ENCODE measurements around the gene ZNF207.

DNA sequence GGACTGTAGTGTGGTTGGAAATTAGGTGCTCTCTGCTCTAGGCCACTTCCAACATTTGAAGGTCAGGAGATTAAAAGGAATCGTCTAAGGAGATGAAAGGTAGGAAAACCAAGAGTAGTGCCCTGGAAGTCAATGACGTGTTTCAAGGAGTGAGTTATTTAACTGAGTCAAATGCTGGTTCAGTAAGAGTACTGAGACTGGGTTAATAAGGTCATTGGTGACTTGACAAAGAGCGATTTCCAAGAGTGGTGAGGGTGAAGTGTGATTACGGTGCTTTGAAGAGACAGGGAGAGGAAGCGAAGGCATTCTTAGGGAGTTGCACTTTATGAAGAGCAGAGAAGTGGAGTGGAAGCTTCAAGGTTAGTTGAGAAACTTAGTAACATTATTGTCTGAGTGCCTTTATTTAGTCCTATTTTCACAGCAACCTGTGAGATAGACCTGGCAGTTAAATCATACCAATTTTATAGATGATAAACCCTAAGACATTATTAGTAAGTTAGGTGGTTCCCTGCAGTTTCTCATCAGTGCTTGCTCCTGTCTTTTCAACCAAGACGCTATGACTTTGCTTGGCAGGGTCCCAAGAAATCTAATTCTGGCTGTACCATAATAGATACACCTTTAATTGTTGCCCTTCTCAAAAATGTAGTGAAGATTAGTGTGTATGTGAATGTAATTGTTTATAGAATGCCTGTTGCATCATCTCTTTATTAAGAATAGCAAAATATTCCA, 5.9 kb downstream of the ZNF207 start:
- TF ChIP-seq, protein P1, sequence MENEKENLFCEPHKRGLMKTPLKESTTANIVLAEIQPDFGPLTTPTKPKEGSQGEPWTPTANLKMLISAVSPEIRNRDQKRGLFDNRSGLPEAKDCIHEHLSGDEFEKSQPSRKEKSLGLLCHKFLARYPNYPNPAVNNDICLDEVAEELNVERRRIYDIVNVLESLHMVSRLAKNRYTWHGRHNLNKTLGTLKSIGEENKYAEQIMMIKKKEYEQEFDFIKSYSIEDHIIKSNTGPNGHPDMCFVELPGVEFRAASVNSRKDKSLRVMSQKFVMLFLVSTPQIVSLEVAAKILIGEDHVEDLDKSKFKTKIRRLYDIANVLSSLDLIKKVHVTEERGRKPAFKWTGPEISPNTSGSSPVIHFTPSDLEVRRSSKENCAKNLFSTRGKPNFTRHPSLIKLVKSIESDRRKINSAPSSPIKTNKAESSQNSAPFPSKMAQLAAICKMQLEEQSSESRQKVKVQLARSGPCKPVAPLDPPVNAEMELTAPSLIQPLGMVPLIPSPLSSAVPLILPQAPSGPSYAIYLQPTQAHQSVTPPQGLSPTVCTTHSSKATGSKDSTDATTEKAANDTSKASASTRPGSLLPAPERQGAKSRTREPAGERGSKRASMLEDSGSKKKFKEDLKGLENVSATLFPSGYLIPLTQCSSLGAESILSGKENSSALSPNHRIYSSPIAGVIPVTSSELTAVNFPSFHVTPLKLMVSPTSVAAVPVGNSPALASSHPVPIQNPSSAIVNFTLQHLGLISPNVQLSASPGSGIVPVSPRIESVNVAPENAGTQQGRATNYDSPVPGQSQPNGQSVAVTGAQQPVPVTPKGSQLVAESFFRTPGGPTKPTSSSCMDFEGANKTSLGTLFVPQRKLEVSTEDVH (IDR thresholded peaks at IDR 0.05; ENCODE audit: low read depth, partially characterized antibody): no peak
- no peak for TF ChIP-seq YBX1 (IDR thresholded peaks at IDR 0.05)
- TF ChIP-seq, protein P2, sequence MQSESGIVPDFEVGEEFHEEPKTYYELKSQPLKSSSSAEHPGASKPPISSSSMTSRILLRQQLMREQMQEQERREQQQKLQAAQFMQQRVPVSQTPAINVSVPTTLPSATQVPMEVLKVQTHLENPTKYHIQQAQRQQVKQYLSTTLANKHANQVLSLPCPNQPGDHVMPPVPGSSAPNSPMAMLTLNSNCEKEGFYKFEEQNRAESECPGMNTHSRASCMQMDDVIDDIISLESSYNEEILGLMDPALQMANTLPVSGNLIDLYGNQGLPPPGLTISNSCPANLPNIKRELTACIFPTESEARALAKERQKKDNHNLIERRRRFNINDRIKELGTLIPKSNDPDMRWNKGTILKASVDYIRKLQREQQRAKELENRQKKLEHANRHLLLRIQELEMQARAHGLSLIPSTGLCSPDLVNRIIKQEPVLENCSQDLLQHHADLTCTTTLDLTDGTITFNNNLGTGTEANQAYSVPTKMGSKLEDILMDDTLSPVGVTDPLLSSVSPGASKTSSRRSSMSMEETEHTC (IDR thresholded peaks at IDR 0.05): no peak
- TF ChIP-seq, protein P3, sequence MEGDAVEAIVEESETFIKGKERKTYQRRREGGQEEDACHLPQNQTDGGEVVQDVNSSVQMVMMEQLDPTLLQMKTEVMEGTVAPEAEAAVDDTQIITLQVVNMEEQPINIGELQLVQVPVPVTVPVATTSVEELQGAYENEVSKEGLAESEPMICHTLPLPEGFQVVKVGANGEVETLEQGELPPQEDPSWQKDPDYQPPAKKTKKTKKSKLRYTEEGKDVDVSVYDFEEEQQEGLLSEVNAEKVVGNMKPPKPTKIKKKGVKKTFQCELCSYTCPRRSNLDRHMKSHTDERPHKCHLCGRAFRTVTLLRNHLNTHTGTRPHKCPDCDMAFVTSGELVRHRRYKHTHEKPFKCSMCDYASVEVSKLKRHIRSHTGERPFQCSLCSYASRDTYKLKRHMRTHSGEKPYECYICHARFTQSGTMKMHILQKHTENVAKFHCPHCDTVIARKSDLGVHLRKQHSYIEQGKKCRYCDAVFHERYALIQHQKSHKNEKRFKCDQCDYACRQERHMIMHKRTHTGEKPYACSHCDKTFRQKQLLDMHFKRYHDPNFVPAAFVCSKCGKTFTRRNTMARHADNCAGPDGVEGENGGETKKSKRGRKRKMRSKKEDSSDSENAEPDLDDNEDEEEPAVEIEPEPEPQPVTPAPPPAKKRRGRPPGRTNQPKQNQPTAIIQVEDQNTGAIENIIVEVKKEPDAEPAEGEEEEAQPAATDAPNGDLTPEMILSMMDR (IDR thresholded peaks at IDR 0.05 in 2 of 3, conservative IDR thresholded peaks at IDR 0.05 in 1 of 3; ENCODE audit: insufficient read depth in 2 of 3, low read depth in 1 of 3, low read length in 3 of 3): no peak
- no peak for TF ChIP-seq POLR2AphosphoS2 (IDR thresholded peaks at IDR 0.05; ENCODE audit: low read length)
- TF ChIP-seq POLR2A (conservative IDR thresholded peaks at IDR 0.05): no peak; the same call in 1 of the 2 replicates
- TF ChIP-seq SREBF1 (IDR thresholded peaks at IDR 0.05; ENCODE audit: borderline replicate concordance, low read depth, low read length): no peak
- TF ChIP-seq, protein P4, sequence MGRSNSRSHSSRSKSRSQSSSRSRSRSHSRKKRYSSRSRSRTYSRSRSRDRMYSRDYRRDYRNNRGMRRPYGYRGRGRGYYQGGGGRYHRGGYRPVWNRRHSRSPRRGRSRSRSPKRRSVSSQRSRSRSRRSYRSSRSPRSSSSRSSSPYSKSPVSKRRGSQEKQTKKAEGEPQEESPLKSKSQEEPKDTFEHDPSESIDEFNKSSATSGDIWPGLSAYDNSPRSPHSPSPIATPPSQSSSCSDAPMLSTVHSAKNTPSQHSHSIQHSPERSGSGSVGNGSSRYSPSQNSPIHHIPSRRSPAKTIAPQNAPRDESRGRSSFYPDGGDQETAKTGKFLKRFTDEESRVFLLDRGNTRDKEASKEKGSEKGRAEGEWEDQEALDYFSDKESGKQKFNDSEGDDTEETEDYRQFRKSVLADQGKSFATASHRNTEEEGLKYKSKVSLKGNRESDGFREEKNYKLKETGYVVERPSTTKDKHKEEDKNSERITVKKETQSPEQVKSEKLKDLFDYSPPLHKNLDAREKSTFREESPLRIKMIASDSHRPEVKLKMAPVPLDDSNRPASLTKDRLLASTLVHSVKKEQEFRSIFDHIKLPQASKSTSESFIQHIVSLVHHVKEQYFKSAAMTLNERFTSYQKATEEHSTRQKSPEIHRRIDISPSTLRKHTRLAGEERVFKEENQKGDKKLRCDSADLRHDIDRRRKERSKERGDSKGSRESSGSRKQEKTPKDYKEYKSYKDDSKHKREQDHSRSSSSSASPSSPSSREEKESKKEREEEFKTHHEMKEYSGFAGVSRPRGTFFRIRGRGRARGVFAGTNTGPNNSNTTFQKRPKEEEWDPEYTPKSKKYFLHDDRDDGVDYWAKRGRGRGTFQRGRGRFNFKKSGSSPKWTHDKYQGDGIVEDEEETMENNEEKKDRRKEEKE (IDR thresholded peaks at IDR 0.05; ENCODE audit: borderline replicate concordance in 1 of 2, control insufficient read depth in 1 of 2, low read depth in 2 of 2, low read length in 1 of 2): no peak
